ENCODE data around the gene DDX25. TPM values are rescaled to one million over a fixed set of nuclear protein-coding genes. Genes with fewer than 3 reads are reported as not detected.

Gene DDX25
- total and polyA plus RNA-seq, 9 of the 15 experiments (the other 6 are each of a cell fraction or from before 2014, with no cell fraction given) = not detected

DNA sequence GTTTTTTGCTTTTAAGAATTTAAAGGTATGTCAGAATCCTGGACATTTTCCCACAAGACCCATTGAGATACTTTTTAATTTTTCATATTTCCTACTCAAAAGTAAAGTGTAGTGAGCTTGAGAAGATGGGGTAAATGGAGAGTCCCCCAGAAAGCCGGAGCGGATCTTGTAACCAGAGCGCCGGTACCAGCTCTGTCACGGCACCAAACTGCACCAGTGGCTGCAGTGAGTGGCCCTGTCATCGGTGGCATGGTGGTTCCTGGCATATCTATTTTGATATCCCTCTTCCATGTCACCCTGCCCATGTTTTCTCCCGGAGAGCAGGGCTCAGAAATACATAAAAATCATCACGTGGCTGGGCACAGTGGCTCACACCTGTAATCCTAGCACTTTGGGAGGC lies 19.3 kb downstream of the DDX25 start:
- H3K36me3 ChIP-seq (ENCODE audit: control insufficient read depth, insufficient read depth, low read length) = no peaks in the 10 kb centered on the region
- intact Hi-C loops (cut with micrococcal nuclease) = loop anchor here (1.0 to 10.0 kb wide), 3 partner anchors 131 to 384 kb away; no protein-coding TSS in a partner anchor
- H3K27ac ChIP-seq (ENCODE audit: extremely low read depth, low read depth, low read length) = no peak overlapping the region
- H3K9ac ChIP-seq (ENCODE audit: insufficient read depth in 1 of 2, low read depth in 2 of 2, low read length in 2 of 2) = no peak overlapping the region
- BruUV-seq (replicated peaks) = no TSS peak
- no peaks in the 10 kb centered on the region for H3K9me3 ChIP-seq (replicated peaks; ENCODE audit: control insufficient read depth, insufficient read depth, low read depth, low read length)
- no peaks in the 10 kb centered on the region for H3K9me1 ChIP-seq (ENCODE audit: control insufficient read depth, insufficient read depth, low read length)
- 26% methylated on average over 8 of the region's 8 CpGs for WGBS (ENCODE audit: insufficient coverage, low coverage, missing lambda C conversion rate)
- H2AFZ ChIP-seq (ENCODE audit: low read depth, low read length) = no peak overlapping the region
- no peaks in the 10 kb centered on the region; the same call in 1 of the 2 replicates for H4K20me1 ChIP-seq (replicated peaks; ENCODE audit: control insufficient read depth, insufficient read depth, low read length)
- no peaks in the 10 kb centered on the region for H3K4me1 ChIP-seq (replicated peaks in 1 of 2; ENCODE audit: control insufficient read depth in 2 of 2, insufficient read depth in 2 of 2, low read length in 2 of 2)
- no peak for DNase-seq (ENCODE audit: extremely low read depth in 1 of 4, low spot score in 3 of 4)
- no peak for ATAC-seq
- H3K27me3 ChIP-seq (ENCODE audit: control insufficient read depth in 2 of 2, insufficient read depth in 2 of 2, low read length in 2 of 2) = peaks cover 40 to 63% of the 10 kb centered on the region in 2 experiments
- TF ChIP-seq DDX20 (tag; IDR thresholded peaks at IDR 0.05; ENCODE audit: low read depth) = no peak
- no peak overlapping the region for H3K4me3 ChIP-seq
- no peak for FAIRE-seq
- in situ Hi-C loops (cut with MboI) = loop anchor here (5.0 kb wide), 1 partner anchor 274 kb away; no protein-coding TSS in a partner anchor
- no peaks in the 10 kb centered on the region for H3K79me2 ChIP-seq (ENCODE audit: control insufficient read depth, insufficient read depth, low read length)
- ChIA-PET POLR2A (interaction anchor here (1.0 kb wide), 1 partner anchor 180 kb away, joined by 3 read pairs; no protein-coding TSS in a partner anchor), CTCF (ENCODE audit: low intra/inter-chr PET ratio) (interaction anchor here (3.0 kb wide), 1 partner anchor 270 kb away, joined by 36 read pairs; no protein-coding TSS in a partner anchor)
- no peak overlapping the region for H3K4me2 ChIP-seq (ENCODE audit: insufficient read depth, low read length)

DNA sequence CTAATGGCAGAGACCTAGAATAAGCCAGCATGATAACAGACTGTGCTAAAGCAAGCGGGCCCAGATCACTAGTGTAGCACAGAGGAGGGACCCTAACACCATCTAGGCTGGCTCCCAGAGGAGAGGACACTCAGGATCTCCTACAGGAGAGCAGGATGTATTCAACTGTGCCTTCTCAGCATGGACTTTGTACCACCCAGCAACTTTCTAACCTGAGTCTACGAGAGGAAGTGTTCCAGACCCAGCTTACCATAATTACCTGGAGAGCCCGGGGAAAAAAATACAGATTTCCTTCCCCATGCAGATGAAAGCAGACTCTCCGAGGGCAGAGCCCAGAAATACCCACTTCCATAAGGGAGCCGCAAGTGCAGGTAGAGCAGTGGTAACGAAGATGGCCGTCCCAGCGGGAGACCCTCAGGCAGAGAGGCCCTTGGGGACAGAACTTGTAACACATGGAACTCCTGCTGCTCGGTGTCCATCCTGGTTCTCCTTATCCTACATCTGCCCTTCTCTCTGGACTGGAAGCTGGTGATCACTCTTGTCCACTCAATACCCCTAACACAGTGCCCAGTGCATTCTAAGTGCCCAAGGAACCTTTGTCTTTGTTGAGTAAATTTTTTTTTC lies 20.2 kb downstream of the DDX25 start:
- FAIRE-seq (no peak), ATAC-seq (no peak; the same call in 2 of the 3 replicates), DNase-seq (ENCODE audit: extremely low read depth in 1 of 4, low spot score in 3 of 4) (no peak)
- no peak overlapping the region for H2AFZ ChIP-seq (ENCODE audit: low read depth, low read length)
- no TSS peak for BruUV-seq (replicated peaks)
- H3K27ac ChIP-seq (ENCODE audit: extremely low read depth, low read depth, low read length) = no peak overlapping the region
- no peak overlapping the region for H3K4me3 ChIP-seq
- ChIA-PET CTCF (ENCODE audit: low intra/inter-chr PET ratio) (interaction anchor here (3.0 kb wide), 1 partner anchor 269 kb away, joined by 36 read pairs; no protein-coding TSS in a partner anchor), POLR2A (no interaction called here)
- H3K4me1 ChIP-seq (replicated peaks in 1 of 2; ENCODE audit: control insufficient read depth in 2 of 2, insufficient read depth in 2 of 2, low read length in 2 of 2) = no peaks in the 10 kb centered on the region
- 2% methylated on average over 9 of the region's 9 CpGs for WGBS (ENCODE audit: insufficient coverage, low coverage, missing lambda C conversion rate)
- no peak for TF ChIP-seq COPS2 (conservative IDR thresholded peaks at IDR 0.05)
- no peak for TF ChIP-seq ESRRB (CRISPR knock-in tag; IDR thresholded peaks at IDR 0.05; ENCODE audit: borderline replicate concordance)
- no peak for TF ChIP-seq ETS2 (tag; IDR thresholded peaks at IDR 0.05; ENCODE audit: borderline replicate concordance, poor library complexity, severe bottlenecking)
- TF ChIP-seq EP400 (IDR thresholded peaks at IDR 0.05) = no peak
- TF ChIP-seq ZNF551 (CRISPR knock-in tag; IDR thresholded peaks at IDR 0.05) = no peak
- in situ Hi-C loops (cut with MboI) (loop anchor here (5.0 kb wide), 1 partner anchor 273 kb away; no protein-coding TSS in a partner anchor), intact Hi-C loops (cut with micrococcal nuclease) (loop anchor here (5.0 to 10.0 kb wide), 2 partner anchors 130 to 383 kb away; no protein-coding TSS in a partner anchor)
- no peak overlapping the region for H3K4me2 ChIP-seq (ENCODE audit: insufficient read depth, low read length)
- no peaks in the 10 kb centered on the region; the same call in 1 of the 2 replicates for H4K20me1 ChIP-seq (replicated peaks; ENCODE audit: control insufficient read depth, insufficient read depth, low read length)
- H3K9me1 ChIP-seq (ENCODE audit: control insufficient read depth, insufficient read depth, low read length) = no peaks in the 10 kb centered on the region
- no peaks in the 10 kb centered on the region for H3K79me2 ChIP-seq (ENCODE audit: control insufficient read depth, insufficient read depth, low read length)
- no peak overlapping the region for H3K9ac ChIP-seq (ENCODE audit: insufficient read depth in 1 of 2, low read depth in 2 of 2, low read length in 2 of 2)
- H3K9me3 ChIP-seq (replicated peaks; ENCODE audit: control insufficient read depth, insufficient read depth, low read depth, low read length) = no peaks in the 10 kb centered on the region
- peaks cover 32 to 64% of the 10 kb centered on the region in 2 experiments; a peak in 4 of 5 replicates for H3K27me3 ChIP-seq (ENCODE audit: control insufficient read depth in 2 of 2, insufficient read depth in 2 of 2, low read length in 2 of 2)
- H3K36me3 ChIP-seq (ENCODE audit: control insufficient read depth, insufficient read depth, low read length) = no peaks in the 10 kb centered on the region

Data from K562 (cell line).